Calu3 (cell line): ENCODE results near the gene FMO3. TPM values are rescaled to one million over a fixed set of nuclear protein-coding genes. Genes with fewer than 3 reads are reported as not detected.

Source experiments
- BruUV-seq: library from RNA; stranded (reverse); fragments of 400-500 nt; replicated peaks from 2 replicates; lab custom pipeline; 2021; lab: Mats Ljungman, UMichigan
- CTCF ChIA-PET: fragments of 300-600 bp; sonication (Branson Sonifier 250); formaldehyde crosslinking; loops from one replicate; lab custom pipeline; 2022; ENCODE audit warnings: antibody characterized with exemption; lab: Charles Lee
- DNase-seq: peaks from one replicate; pipeline ENCODE4 v3.0.0; 2022
- H3K27ac Mint-ChIP-seq: one replicate; pipeline ENCODE4 v1.8.0; 2022; ENCODE audit warnings: mixed read lengths; ENCODE audit not compliant: unreplicated experiment
- H3K27me3 Mint-ChIP-seq: one replicate; pipeline ENCODE4 v1.8.0; 2022; ENCODE audit warnings: mixed read lengths; ENCODE audit not compliant: unreplicated experiment
- H3K36me3 Mint-ChIP-seq: one replicate; pipeline ENCODE4 v1.8.0; 2022; ENCODE audit warnings: mild to moderate bottlenecking, moderate library complexity, mixed read lengths; ENCODE audit not compliant: insufficient read depth, unreplicated experiment
- H3K4me1 Mint-ChIP-seq: one replicate; pipeline ENCODE4 v1.8.0; 2022; ENCODE audit warnings: mild to moderate bottlenecking, low read depth, mixed read lengths; ENCODE audit not compliant: unreplicated experiment
- H3K4me3 Mint-ChIP-seq: one replicate; pipeline ENCODE4 v1.8.0; 2022; ENCODE audit warnings: mild to moderate bottlenecking, low read depth, moderate library complexity, mixed read lengths; ENCODE audit not compliant: unreplicated experiment
- H3K9me3 Mint-ChIP-seq: one replicate; pipeline ENCODE4 v1.8.0; 2022; ENCODE audit warnings: low read depth, mixed read lengths; ENCODE audit not compliant: unreplicated experiment
- CTCF ChIP-seq: fragments of 200-600 bp; IDR thresholded peaks from one replicate; pipeline ENCODE4 v1.8.0; 2022; ENCODE audit warnings: antibody characterized with exemption; ENCODE audit not compliant: unreplicated experiment
- intact Hi-C: fragments of 100-400 bp; cut with micrococcal nuclease; formaldehyde crosslinking; loops from one replicate; pipeline ENCODE4 v1.10.0; 2022; ENCODE audit not compliant: unreplicated experiment
- total RNA-seq: library from RNA; stranded (reverse); gene quantifications from 2 replicates; pipeline ENCODE4 v1.2.3, GENCODE V29; 2022

Gene FMO3
- total RNA-seq, 1 experiment from 2014 or later, result not detected

GRCh38 chr1:171113382-171113781 is 22.7 kb downstream of the FMO3 start:
- no peak overlapping the region for H3K4me3 Mint-ChIP-seq
- H3K36me3 Mint-ChIP-seq, result no peaks in the 10 kb centered on the region
- no peaks in the 10 kb centered on the region for H3K4me1 Mint-ChIP-seq
- no peak for DNase-seq
- H3K27me3 Mint-ChIP-seq, result peaks cover 29% of the 10 kb centered on the region
- intact Hi-C loops, result no loop called here
- CTCF ChIA-PET, result no interaction called here
- no peak for TF ChIP-seq CTCF
- peaks cover 4% of the 10 kb centered on the region for H3K9me3 Mint-ChIP-seq
- no peak overlapping the region for H3K27ac Mint-ChIP-seq
- BruUV-seq, result no TSS peak

DNA sequence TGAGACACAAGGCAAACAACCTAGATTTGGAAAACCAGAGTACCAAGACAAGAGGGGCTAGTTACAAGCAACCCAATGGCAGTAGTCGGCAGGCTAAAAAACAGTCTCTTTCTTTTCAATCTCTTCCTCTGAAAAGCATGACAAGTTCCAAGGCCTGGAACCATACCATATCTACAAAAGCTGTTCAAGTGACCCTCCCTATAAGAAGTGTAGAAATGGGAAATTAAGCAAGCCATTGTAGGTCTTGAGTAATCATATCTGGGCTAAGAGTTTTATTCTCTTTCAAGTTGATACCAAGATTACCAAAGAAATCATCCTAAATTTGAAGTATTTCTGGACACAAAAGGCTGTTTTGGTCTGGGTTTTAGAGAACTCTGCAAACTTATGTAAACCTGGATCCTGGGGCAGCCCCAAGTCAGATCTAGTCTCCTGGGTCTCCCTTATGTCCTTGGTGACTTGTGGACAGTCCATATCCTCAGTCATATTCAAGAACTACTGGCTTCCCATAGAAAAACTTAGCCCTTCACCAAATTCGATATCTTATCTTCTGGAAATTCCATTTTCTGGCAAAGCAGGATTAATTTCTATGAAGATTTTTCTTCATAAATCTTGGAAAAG is 24.7 kb downstream of the FMO3 start:
- no TSS peak for BruUV-seq
- CTCF ChIA-PET, result no interaction called here

DNA sequence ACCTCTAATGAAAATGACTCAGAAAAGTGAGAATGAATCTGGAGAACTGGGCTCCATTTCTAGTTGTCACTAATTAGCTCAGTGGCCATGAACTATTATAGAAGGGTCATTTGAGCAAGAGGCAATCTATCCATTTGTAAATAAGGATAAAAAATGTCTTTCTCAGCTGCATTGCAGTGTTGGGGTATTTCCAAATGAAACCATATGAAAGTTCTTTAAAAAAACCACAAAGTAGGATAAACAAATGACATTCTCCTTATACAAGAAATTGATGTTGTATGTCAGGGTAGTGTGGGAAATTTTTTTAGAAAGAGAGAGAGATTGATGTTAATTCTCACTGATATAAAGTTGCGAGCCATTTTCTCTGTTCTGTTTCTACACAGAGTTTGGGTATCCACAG is 26.0 kb downstream of the FMO3 start:
- H3K27me3 Mint-ChIP-seq, result peaks cover 46% of the 10 kb centered on the region
- no peak overlapping the region for H3K27ac Mint-ChIP-seq
- no peaks in the 10 kb centered on the region for H3K36me3 Mint-ChIP-seq
- no peak for TF ChIP-seq CTCF
- CTCF ChIA-PET, result no interaction called here
- H3K4me1 Mint-ChIP-seq, result no peaks in the 10 kb centered on the region
- intact Hi-C loops, result no loop called here
- DNase-seq, result no peak
- peaks cover 4% of the 10 kb centered on the region for H3K9me3 Mint-ChIP-seq
- BruUV-seq, result no TSS peak
- H3K4me3 Mint-ChIP-seq, result no peak overlapping the region

More for the DNA sequence above, 24.7 kb downstream of the FMO3 start:
- no peak overlapping the region for H3K4me3 Mint-ChIP-seq
- no peak overlapping the region for H3K27ac Mint-ChIP-seq
- H3K4me1 Mint-ChIP-seq, result no peaks in the 10 kb centered on the region
- H3K9me3 Mint-ChIP-seq, result peaks cover 4% of the 10 kb centered on the region
- intact Hi-C loops, result no loop called here
- H3K36me3 Mint-ChIP-seq, result no peaks in the 10 kb centered on the region
- peaks cover 39% of the 10 kb centered on the region for H3K27me3 Mint-ChIP-seq
- no peak for TF ChIP-seq CTCF
- no peak for DNase-seq

- H3K4me3 Mint-ChIP-seq, result no peak overlapping the region
- no peaks in the 10 kb centered on the region for H3K36me3 Mint-ChIP-seq
- no TSS peak for BruUV-seq
- no peak for TF ChIP-seq CTCF
- DNase-seq, result no peak
- H3K27ac Mint-ChIP-seq, result no peak overlapping the region
- peaks cover 3% of the 10 kb centered on the region for H3K9me3 Mint-ChIP-seq
- H3K4me1 Mint-ChIP-seq, result no peaks in the 10 kb centered on the region
- peaks cover 46% of the 10 kb centered on the region for H3K27me3 Mint-ChIP-seq
- intact Hi-C loops, result no loop called here
- CTCF ChIA-PET, result no interaction called here
Observed at GRCh38 chr1:171117085-171117484, 26.4 kb downstream of the FMO3 start.
